Ramos (cell line): ENCODE results near the gene HMGA1.

Experiments
- in situ Hi-C: fragments of 300-500 bp; cut with MboI; formaldehyde crosslinking; loops from one replicate; pipeline ENCODE4 v1.14.3; 2022; ENCODE audit warnings: low sequenced_read_pairs; ENCODE audit not compliant: unreplicated experiment

HMGA1 gene, protein sequence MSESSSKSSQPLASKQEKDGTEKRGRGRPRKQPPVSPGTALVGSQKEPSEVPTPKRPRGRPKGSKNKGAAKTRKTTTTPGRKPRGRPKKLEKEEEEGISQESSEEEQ

DNA sequence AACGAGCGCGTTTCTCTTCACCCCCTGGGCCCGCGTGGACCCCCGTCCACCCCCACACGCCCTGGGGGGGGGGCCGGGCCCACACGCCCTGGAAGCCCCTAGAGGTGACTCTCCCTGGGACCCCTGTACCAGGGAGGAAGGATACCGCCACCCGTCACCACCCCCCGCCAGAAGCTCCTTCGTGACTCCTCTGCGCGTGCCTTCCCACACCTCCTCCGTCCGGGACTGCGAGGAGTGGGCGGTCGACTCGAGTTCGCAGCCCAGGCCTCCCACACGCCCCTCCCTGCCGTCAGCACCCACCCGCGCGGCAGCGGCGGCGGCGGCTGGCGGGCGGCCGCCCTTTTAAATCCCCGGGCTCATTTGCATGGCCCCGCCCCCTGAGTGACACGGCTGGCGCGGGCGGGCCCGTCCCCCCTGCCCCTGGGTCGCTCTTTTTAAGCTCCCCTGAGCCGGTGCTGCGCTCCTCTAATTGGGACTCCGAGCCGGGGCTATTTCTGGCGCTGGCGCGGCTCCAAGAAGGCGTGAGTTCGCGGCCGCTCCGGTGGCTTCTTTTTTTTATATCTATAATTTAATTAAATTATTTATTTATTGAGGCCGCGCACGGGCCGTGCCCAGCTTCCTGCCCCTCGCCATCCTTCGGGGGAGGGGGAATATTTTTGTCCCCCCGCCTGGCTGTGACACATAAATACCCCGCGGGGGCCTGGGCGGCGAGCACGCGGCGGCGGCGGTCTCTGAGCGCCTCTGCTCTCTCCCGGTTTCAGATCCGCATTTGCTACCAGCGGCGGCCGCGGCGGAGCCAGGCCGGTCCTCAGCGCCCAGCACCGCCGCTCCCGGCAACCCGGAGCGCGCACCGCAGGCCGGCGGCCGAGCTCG, at the start of gene HMGA1:
TSS of gene HMGA1 (plus strand) at position 431 of the 873 bp plus-strand sequence. CDS start 3,908 bp downstream, outside the sequence.
- in situ Hi-C loops, result no loop called here

DNA sequence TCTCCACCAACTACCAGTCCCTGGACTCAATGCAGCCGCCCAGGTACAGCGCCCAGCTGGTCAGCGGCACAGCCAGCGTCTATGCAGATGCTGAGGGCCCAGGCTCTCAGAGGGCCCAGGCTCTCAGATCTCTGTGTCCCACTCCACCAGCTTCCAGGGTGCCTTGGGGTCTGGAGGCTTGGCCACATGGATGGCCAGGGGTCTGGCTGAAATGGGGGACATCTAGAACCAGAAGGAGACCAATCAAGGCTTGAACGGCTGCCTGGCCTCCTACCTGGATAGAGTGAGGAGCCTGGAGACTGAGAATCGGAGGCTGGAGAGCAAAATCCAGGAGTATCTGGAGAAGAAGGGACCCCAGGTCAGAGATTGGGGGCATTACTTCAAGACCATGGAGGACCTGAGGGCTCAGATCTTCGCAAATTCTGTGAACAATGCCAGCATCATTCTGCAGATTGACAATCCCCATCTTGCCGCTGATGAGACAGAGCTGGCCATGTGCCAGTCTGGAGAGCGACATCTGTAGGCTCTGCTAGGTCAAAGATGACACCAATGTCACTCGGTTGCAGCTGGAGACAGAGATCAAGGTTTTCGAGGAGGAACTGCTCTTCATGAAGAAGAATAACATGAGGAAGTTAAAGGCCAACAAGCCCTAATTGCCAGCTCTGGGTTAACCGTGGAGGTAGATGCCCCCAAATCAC, 46.7 kb upstream of the HMGA1 start:
- in situ Hi-C loops, result no loop called here

DNA sequence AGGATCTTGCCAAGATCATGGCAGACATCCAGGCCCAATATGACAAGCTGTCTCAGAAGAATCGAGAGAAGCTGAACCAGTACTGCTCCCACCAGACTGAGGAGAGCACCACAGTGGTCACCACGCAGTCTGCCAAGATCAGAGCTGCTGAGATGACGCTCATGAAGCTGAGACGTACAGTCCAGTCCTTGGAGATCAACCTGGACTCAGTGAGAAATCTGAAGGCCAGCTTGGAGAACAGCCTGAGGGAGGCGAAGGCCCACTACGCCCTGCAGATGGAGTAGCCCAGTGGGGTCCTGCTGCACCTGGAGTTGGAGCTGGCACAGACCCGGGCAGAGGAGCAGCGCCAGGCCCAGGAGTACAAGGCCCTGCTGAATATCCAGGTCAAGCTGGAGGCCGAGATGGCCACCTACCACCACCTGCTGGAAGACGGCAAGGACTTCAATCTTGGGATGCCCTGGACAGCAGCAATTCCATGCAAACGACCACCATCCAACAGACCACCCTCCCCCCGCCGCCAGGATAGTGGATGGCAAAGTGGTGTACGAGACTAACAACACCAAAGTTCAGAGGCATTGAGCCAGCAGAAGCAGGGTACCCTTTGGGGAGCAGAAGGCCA, 46.1 kb upstream of the HMGA1 start:
- in situ Hi-C loops, result no loop called here

DNA sequence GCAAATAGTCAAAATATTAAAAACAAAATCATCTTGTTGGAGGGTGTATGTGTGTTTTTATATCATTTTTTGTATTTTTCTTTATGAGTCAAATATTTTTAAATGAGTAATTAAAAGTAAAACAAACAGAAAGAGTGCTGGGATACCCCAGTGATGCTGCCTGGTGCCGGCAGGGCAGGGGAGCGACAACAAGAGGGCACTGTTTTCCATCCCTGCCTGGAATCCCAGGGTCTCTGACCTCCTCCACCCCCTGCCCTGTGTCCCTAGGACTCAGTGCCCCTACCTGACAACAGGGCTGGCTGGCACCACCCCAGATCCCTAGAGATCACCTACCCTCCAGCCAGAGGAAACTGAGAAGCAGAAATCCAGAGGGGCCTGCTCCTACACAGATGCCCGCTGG, 41.9 kb upstream of the HMGA1 start:
- in situ Hi-C loops, result no loop called here

DNA sequence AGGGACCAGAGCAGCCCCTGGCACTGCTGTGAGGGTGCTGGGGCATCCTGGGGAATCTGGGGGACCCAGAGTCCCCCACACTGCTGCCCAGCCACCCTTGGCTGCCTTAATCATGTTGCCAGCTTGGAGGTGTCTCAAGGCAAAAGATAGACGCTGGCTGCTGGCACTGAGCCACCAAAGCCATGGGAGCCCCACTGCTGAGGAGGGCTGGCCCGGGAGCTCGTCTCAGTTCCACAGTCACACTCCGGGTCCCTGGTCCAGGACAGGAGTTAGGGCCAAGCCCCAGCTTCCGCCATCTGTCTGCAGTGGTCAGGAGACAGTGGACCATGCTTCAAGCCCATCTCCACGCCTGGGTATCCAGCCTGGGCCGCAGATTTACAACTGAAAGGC, 41.0 kb upstream of the HMGA1 start:
- in situ Hi-C loops, result no loop called here

DNA sequence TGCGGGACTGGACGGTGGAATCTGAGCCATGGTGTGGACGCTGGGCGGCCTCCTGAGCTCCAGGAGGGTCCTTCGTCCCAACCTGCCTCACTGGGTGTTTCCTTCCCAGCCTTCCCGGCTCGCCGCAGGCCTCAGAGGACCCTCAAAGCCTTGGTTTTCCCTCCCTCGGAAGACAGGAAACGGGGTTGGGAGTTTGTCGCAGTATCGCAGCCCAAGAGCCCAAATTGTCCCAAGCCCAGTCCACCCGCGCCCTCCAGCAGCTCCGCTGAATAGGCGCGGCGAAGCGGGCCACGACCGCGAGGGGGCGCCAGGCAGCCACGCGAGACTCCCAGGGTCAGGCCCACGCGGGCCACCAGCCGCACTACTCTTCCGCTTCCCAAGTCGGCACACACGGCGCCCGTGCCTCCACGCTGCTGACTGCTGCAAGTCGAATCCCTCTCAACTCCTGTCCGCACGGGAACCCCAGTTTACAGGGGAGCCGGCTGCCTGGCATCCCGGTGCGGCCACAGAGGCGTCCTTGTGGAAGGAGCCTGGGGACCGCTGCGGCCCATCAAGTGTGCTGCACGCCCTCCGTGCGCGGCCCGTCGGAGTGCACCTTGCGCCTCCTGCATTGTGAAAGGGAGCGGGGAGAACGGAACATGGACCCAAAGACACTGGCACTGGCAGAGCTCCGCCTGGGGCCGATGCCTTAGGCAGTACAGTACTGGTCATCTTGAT, 40.4 kb upstream of the HMGA1 start:
- in situ Hi-C loops, result no loop called here

DNA sequence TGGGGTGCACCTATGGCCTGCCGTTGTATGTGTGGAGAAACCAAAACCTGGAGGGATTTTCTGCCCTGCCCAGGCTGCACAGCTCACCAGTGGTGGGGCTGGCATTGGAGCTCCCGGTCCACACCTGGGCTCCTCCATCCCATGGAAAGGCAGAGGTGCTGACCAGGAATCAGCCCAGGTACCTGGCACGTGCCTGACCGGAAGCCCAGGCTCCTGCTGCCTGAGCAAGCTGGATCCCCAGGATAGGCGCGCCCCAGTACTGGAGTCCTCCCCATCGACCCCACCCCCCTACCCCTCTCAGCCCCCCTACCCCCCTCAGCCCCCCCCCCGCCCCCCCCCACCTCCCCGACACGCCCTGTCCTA, 39.9 kb upstream of the HMGA1 start:
- in situ Hi-C loops, result no loop called here

DNA sequence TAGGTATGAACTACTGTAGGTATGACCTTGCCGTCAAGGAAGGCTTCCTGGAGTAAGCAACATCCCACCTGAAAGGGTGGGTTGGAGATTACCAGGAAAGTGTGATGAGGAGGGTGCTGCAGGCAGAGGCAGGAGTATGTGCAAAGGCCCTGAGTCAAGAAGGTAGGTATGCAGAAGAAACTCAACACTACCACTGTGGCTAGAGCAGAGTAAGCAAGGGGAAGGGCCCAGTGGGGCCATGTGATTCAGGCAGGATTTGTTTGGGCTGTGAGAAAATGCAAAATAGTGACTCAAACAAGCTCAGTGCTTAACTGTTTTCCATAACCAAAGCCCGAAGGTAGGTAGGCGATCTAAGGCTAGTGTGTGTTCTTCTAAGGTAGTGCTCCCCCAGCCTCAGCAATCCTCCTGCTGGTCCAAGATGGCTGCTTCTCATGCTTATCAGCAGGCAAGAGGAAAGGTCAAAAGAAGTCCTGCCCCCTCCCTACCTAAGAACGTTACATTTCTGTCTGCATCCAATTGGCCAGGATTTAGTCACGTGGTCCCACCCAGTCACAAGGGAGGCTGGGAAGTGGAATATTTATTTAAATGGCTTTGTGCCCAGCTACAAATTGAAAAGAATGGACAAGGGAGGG, 36.2 kb upstream of the HMGA1 start:
- in situ Hi-C loops, result no loop called here

DNA sequence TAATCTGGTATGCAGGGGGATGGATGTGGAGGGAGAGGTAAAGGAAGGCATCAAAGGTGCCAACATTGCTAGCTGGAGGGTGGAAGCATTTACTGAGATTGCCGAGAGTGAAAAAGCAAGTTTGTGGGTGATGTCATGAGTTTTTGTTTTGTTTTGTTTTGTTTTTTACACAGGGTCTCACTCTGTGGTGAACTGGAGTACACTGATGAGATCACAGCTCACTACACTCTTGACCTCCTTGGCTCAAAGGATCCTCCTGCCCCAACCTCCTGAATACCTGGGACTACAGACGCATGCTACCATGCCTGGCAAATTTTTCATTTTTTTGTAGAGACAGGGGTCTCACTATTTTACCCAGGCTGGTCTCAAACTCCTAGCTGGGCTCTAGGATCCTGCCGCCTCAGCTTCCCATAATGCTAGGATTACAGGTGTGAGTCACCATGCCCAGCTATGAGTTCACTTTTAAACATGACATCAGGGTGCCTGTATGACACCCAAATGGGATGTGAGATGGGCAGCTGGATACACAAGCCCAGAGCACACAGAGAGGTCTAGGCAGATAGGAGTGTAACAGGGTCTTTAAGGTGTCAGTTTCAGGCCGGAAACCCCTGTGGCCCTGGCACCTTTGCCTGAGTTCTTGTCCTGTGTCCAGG, 35.1 kb upstream of the HMGA1 start:
- in situ Hi-C loops, result no loop called here

DNA sequence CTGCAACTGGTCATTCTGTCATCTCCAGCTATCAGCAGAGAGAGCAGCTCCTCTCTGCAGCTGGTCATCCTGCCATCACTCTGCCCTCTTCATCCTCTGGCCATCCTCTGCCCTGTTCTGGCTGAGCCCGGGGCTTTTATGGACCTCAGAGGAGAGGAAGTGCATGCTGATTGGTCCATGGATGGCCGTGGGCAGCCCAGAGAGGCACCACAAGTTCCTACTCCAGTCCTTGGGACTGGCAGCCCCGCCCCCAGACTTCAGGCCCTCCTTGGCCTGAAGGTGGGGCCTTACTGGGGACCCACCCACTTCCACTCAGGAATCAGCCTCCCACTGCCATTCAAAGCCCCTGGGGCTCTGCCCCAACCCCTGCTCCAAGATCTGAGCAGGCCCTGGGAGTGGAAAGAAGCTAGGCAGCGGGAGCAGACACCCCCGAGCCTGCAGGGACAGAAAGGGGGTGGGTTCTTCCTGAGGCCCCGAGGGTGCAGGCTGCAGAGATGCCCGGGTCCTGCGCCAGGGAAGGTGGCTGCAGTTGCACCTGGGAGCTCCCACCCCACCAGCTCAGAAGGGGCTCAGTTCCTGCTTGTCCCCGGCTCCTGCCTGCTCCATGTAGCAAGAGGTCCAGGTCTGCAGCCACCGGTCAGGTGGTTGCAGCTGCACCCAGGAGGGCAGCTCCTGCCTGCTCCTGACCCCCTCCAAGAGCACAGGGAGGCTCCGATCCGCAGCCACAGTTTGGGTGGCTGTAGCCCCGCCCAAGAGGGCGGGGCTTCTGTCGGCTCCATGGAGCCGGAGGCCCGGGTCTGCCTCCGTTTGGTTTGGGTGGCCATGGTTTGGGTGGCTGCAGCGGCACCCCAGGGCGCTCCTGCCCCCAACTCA, 34.1 kb upstream of the HMGA1 start:
- in situ Hi-C loops, result no loop called here

DNA sequence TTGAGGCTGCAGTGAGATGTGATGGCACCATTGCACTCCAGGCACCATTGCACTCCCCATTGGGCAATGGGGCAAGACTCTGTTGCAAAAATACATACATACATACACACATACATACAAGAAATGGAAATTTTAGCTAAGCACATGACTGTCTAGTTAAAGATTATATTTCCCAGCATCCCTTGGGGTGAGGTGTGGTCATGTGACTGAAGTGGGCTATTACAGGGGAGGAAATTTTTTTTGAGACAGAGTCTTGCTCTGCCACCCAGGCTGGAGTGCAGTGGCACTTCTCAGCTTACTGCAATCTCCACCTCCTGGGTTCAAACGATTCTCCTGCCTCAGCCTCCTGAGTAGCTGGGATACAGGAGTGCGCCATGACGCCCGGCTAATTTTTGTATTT, 32.0 kb upstream of the HMGA1 start:
- in situ Hi-C loops, result no loop called here

DNA sequence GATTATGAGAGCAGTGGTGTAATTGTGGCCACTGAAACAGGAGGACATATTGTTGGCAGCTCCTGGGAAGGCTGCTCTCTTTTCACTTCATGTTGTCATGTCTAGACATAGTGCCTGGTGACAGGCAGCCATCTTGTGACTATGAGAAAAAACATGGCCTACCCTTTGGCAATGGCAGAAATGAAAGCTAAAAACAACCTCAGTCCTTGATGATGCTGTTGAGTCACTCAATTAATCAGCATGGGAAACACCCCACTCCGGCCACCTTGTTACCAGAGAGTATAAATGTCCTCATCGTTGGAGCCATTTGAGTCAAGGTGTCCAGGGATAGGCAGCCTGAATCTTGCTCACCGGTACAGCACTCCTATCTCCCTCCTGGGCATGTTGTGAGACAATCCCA, 31.2 kb upstream of the HMGA1 start:
- in situ Hi-C loops, result no loop called here

DNA sequence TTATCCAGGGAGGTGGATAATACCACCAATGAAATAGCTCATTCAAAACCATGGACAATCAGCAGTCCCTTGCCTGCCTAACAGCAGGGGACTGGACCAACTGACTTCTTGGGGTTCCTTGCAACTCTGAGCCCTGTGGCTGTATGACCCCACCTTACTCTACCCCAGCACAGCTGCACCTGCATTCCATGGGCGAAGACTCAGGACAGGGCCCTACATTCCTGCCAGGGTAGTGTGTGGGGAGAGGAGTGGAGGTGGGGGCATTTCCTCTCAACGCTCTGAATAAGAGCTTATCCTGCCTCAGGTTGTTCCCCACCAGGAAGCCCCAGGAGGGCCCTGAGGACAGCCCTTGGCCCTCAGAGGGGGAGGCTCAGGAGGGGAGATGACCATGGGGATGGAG, 30.8 kb upstream of the HMGA1 start:
- in situ Hi-C loops, result no loop called here

DNA sequence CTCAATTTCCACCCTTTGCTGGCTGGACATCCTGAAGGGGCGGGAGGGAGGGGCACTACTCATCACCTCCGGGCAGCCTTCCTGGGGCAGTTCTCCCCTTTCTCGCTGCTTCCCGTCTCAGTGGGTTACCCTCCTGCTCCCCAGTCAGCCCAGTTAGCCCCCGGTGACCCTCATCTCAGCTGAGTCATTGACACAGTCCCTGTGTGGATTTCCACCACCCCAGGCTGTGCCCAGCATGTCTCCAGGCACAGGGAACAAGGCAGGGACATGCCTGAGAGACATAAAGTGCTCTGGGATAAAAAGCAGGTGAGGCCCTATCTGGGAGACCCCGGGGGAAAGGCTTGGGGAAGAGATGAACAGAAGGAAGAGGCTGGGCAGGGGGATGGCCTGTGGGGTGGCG, 29.9 kb upstream of the HMGA1 start:
- in situ Hi-C loops, result no loop called here

DNA sequence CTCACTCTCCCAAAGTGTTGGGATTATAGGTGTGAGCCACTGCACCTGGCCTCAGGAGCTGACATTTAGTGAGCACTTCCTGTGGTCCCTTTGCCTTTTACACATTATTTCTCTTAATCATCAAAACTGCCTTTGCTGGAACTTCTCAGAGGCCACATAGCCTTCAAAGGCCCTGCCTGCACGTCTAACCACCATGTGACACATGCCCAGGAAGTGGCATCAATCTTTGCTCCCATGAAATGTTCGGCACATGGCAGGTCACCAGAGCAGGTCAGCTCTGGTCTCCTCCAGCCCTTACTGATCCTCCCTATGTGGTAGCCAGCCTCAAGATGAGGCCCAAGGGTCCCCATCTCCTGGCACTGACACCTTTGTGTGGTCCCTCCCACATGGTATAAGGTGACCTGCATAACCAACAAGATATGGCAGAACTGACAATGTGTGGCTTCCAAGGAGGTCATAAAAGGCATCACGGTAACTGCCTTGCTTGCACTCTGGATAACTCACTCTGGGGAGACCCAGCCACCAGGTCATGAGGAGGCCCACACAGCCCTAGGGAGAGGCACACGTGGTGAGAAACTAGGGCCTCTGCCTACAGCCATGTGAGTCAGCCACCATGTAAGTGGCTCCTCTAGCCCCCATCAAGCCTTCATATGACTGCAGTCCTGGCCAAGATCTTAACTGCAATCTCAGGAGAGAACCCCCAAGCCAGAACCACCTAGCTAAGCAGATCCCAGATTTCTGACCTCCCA, 28.8 kb upstream of the HMGA1 start:
- in situ Hi-C loops, result no loop called here

DNA sequence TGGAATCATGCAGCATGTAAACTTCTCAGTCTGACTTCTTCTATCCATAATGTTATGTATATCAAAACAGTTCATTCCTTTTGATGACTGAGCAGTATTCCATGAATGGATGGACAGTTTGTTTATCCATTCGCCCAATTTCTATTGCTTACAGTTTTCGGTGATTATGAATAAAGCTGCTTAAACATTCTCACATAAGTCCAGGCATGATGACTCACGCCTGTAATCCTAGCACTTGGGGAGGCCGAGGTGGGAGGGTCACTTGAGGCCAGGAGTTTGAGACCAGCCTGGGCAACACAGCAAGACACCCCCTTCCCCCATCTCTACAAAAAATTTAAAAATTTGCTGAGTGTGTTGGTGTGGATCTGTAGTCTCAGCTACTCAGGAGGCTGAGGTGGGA, 22.9 kb upstream of the HMGA1 start:
- in situ Hi-C loops, result no loop called here

DNA sequence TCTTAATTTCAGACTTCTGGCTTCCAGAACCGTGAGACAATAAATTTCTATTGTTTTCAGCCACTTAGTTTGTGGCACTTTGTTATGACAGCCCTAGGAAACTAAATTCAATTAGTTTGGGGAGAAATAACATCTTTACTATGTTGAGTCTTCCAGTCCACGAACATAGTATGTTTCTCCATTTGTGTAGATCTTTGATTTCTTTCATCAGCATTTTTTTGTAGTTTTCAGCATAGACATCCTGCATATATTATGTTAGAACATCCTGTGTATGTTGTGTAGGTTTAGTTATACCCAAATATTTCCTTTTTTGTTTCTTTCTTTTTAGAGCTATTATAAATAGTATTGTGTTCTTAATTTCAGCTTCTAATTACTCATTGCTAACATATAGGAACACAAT, 18.0 kb upstream of the HMGA1 start:
- in situ Hi-C loops, result no loop called here

DNA sequence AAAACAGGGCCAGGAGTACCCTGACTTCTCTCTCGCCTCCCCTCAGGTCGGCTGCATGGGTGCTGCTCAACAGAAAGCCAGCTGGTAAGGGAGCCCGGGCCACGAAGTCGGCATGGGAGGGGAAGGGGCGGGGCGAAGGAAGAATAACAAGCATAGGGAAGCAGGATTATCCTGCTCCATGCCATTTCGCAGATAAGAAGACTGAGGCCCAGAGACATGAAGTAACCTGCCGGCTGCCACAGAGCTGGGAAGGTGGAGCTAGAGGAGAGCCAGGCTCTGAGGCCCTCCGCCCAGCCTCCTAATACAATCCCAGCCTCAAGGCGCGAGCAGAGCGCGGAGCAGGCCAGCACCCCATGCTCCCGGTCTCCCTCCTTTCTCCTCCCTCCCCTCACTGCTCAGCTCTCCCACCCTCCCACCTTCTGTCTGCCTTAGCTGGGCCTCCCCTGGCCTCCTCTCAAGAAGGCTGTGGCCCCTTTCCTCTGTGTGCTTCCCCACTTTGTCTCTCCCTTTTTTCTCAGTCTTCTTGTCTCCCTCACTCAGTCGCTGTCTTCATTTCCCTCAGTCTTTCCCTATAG, 13.2 kb upstream of the HMGA1 start:
- in situ Hi-C loops, result no loop called here
